GM19467 (cell line): Measurements from ENCODE around the gene STRA6.

ENCODE experiments used
- ATAC-seq: cut with Tn5 transposase; IDR thresholded peaks from one replicate; pipeline ENCODE4 v1.9.1; 2021; ENCODE audit warnings: mild to moderate bottlenecking, moderate library complexity; ENCODE audit not compliant: unreplicated experiment

Gene STRA6

DNA sequence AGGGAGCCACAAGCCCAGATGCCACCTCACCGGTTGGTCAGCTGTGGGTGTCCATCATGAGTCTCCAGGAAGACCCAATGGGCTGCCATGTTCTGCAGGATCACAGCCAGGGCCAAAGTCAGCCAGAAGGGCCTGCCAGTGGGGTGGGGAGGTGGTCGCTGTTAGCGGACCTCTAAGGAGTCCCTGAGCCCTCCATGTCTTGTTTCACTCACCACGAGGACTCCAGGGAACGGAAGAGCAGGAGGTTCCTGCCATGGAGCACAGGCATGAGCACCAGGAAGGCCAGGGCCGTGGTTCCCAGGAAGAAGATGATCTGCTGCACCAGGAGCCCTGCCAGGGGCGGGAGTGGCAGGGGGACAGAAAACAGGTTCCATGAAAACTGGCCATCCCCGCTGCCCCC is 20.5 kb downstream of the STRA6 start:
- no peak for ATAC-seq

DNA sequence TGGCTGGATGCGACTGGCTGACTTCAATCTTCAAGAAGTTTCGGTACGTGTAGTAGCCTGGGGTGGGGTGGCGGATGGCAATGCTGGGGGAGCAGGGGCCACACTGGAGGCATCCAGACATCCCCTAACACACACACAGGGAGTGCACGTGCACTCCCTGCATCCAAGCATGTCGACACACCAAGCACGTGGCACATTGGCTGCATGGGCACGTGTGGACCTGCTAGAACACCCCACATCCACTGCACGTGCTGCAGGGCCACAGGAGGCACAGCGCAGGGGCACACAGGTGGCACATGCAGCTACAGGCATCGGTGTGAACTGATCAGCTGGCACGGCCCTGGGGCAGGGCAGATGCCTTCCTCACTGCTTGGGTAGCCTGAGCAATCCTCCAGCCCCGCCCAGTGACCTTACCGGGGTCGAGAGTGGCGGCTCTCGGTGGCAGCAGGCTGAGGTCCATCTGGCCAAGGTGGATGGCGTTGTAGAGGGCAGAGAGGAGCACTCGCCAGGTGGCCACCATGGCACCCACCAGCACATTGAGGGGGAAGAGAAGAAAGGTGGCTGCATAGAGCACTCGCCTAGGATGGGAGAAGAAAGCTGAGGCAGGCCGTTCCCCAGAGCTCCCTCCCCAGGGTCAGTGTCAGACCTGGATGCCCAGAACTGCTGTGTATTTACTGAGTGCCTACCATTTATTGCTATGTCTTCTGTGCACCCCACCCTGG is 21.5 kb downstream of the STRA6 start:
- no peak for ATAC-seq

DNA sequence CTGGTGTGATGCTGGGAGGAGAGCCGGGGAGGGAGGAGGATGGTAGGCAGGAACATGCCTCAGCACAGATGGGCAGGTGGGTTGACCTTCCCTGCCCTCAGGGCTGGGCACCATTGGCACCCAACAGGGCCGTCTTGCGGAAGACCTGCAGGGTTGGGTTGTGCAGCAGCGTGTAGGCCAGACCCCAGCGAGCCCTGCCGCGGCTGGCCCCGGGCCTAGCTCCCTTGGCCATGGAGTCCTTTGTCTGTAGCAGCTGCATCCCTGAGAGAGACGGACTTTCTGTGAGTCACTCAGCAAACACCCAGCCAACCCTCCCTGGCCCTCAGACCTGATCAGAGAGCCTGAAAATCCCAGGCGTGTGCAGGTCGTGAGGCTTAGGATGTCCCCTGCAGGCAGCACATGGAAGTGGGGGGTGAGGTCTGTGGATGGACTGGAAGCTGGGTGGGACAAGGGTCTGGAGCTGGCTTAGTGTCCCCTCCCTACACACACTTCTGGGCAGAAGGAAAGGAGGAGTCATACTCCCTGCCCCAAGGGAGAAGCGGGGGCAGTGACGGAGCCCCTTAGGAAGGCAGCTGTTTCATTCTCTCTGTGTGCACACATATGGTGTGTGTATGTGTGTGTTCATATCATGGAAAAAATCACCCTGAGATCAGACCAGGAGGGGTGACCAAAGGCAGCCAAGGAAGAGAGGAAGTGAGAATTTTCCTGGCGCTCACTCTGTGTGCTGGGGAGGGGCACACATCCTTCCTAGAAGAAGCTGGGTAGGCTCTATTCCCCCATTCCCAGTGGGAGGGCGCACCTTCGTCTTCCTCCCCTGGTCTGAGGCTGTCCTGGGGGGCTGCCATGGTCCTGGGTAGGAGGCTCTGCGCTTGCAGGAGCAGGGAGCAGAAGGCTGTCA is 22.4 kb downstream of the STRA6 start:
- no peak for ATAC-seq

DNA sequence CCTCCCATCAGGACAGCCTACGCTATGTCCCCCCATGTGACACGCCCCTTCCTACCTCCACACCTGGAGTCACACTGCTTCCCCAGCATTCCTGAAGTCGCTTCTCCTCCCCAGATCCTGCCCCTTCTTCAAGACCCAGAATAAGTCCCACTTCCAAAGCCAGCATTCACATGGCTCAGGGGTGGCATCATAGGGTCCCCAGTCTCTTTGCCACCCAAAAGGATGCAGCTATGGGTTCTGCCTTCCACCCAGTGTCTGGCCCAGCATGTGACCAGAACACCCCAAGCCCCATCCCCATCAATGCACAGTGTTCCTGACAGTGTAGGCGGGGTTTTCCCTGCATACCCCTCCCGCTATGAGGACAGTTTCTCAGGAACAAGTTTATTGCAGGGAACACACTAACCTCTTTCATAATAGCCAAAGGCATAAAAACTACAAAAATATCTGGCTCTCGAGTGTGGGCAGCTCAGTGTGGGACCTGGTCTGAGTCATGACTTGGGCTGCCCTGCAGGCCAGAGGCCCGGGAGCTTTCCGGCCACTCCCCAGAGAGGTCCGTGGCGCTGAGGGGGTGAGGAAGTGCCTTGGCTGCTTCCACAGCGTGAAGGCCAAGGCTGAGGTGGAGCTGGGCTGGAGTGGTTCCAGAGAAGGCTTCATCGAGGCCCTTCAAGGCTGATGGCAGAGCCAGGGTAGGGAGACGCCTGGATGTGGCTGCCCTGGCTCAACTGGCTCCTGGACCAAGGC is 23.3 kb downstream of the STRA6 start:
- ATAC-seq, result no peak

DNA sequence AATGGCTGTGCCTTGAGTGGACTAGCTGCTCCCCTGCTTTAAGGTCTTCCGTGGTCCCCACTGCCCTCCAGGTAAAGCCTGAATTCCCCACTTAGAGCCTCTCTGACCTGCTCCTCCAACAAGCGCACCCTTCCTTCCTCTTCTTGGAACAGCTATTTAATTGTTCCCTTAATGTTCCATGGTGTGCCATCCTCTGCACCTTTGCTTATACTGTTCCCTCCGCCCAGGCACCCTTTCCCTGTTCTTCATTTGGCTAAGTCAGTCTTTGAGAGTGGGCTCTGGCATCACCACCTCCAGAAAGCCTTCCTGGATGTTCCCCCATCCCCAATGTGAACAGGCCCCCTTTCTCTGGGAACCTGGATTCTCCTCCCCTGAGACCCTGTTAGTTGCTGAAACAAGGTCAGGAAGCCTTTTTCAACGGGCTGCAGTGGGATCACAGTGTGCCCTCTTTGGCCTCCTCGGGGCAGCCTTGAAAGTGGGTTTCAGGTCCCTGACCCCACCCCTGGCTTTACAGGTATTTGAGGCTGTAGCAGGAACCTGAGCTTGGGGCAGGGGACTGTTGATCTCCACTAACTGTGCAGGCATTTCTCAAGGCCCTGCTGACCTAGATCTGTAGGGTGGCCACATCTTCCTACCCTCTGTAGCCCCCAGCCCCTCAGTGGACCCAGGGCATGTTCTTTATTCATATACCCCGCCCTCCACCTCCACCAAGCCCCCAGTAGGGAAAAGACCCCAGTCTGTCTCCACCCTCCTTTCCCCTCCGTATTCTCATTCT is 24.1 kb downstream of the STRA6 start:
- no peak for ATAC-seq

DNA sequence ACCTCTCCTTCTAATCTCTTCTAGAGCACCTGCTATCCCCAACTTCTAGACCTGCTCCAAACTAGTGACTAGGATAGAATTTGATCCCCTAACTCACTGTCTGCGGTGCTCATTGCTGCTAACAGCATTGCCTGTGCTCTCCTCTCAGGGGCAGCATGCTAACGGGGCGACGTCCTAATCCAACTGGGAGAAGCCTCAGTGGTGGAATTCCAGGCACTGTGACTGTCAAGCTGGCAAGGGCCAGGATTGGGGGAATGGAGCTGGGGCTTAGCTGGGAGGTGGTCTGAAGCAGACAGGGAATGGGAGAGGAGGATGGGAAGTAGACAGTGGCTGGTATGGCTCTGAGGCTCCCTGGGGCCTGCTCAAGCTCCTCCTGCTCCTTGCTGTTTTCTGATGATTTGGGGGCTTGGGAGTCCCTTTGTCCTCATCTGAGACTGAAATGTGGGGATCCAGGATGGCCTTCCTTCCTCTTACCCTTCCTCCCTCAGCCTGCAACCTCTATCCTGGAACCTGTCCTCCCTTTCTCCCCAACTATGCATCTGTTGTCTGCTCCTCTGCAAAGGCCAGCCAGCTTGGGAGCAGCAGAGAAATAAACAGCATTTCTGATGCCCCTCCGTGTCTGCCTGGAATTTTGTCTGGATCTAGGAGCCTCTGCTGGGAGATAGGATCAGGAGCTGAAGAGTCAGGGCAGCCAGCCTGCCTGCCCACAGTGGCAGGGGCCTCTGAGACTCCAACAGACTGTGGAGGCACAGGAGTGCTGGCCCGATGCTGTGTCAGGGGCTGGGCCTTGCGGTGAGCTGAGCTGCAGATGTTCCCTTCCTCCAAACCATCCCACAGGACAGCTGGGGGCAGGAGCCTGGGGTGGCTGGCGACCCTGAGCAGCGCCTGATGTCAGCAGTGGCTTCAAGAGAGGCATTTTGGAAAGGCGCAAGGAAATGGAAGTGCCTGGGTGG is 26.0 kb downstream of the STRA6 start:
- no peak for ATAC-seq

DNA sequence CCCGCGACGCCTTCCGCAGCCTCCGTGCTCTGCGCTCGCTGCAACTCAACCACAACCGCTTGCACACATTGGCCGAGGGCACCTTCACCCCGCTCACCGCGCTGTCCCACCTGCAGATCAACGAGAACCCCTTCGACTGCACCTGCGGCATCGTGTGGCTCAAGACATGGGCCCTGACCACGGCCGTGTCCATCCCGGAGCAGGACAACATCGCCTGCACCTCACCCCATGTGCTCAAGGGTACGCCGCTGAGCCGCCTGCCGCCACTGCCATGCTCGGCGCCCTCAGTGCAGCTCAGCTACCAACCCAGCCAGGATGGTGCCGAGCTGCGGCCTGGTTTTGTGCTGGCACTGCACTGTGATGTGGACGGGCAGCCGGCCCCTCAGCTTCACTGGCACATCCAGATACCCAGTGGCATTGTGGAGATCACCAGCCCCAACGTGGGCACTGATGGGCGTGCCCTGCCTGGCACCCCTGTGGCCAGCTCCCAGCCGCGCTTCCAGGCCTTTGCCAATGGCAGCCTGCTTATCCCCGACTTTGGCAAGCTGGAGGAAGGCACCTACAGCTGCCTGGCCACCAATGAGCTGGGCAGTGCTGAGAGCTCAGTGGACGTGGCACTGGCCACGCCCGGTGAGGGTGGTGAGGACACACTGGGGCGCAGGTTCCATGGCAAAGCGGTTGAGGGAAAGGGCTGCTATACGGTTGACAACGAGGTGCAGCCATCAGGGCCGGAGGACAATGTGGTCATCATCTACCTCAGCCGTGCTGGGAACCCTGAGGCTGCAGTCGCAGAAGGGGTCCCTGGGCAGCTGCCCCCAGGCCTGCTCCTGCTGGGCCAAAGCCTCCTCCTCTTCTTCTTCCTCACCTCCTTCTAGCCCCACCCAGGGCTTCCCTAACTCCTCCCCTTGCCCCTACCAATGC is 27.1 kb downstream of the STRA6 start:
- no peak for ATAC-seq

DNA sequence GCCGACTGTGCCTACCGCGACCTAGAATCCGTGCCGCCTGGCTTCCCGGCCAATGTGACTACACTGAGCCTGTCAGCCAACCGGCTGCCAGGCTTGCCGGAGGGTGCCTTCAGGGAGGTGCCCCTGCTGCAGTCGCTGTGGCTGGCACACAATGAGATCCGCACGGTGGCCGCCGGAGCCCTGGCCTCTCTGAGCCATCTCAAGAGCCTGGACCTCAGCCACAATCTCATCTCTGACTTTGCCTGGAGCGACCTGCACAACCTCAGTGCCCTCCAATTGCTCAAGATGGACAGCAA is 27.7 kb downstream of the STRA6 start:
- ATAC-seq, result no peak

DNA sequence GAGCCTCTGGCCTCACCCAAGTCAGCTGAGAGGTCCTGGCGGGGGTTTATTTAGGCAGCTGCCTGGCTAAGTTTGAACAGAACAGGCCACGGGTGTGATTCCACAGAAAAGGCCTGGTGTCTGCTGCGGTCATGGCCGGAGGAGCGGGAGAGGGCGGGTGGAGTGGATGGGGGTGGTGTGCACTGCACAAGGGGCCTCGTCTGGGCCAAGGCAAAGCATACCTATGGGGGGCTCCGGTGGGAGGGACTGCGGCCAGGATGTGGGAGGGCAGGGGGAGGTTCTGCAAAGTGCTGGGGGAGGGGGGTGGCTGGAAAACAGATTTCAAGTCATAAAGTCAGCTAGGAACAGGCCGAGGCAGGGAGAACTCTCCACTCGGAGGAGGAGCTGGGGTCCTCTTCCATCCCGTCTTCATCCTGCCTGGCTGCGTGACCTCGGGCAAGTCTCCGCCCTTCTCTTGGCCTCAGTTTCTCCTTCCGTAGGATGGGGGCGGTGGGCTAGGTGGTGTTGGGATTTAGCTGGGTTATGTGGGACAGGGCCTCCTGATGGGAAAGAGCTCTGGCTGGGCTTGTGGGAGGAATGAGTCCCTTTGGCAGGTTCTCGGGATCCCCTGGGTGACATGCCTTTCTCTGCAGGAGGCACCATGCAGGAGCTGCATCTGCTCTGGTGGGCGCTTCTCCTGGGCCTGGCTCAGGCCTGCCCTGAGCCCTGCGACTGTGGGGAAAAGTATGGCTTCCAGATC is 28.2 kb downstream of the STRA6 start:
- ATAC-seq, result no peak

DNA sequence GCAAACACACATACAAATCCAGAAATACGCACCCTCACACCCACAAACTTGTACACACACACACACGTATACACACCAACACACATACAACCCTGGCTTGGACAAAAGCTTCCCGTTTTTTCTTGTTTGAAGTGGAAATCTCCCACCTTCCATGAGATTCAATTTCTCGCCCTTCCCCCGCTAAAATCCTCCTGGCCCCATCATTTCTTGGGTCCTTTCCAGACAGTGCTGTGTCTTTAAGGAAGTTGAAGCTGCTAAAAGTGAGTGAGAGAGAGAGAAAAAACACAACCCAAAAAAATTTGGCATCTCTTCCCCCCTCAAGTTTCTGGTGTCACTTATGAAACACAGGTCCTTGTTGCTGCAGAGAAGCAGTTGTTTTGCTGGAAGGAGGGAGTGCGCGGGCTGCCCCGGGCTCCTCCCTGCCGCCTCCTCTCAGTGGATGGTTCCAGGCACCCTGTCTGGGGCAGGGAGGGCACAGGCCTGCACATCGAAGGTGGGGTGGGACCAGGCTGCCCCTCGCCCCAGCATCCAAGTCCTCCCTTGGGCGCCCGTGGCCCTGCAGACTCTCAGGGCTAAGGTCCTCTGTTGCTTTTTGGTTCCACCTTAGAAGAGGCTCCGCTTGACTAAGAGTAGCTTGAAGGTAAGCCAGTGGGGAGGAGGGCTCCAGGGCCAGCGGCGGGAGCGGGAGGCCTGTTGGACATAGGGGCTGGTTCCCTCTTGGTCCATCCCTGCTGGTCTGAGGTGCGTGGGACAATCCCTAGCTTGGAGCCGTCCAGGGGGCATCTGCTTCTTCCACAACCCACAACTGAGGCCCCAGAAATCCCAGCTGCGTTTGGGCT is 29.0 kb downstream of the STRA6 start, which contains the start of gene ISLR:
TSS of gene ISLR (plus strand) at position 331 of the 839 bp plus-strand sequence. CDS start 1,149 bp downstream, outside the sequence.
- no peak for ATAC-seq

DNA sequence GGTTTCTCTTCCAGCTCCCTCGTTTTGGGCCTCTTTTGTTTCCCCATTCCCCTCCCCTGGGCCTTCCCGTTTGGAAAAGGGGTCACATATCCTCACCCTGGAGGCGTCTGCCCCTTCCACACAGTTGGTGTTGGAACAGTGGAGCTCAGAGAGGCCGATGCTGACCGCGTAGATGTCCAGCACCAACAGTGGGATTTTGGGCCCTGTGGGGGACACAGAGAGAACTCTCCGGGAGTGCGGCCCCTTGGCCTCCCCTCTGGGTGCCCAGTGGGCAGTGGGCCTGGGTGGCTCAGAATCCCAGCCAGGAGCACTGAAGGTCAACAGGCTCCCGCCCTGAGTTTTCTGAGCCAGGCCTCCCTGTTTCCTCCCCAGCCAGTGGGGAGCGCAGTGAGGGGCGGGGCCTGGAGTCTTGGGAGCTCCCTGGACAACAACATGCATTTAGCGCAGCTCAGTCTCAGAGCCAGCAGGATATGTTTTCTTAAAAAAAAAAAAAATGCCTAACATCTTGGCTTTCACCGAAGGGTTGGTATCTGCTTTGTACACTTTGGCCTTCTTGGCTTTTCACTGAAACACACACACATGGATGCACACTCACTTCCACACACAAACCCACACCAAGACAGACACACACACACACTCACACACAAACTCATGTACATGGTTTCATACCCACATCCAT is 29.7 kb downstream of the STRA6 start:
- ATAC-seq, result no peak

DNA sequence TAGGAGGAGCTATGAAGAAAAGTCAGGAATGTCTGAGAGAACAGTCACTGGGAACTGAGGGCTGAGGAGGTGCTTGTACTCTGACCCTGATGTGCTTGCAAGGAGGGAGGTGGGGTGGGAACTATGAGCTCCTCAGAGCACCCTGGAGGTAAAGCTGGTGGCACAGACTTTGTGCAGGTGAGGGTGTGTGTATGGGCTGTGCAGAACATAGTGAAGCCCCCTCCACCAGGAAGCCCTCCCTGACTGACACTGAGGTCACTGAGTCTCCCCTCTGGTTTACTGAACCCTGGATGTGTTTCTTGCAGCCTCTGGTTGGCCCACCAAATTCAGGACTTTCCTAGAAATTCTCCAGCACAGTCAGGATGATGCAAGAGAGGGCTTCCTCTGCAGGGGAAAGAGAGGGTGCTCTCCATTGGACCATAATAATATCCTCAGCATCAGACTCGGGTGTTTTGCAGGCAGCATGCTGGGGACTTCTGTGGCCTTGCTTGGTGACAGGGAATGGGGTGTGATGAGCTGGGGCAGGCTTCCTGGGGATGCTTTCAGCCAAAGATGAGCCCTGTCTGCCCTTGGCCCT is 30.5 kb downstream of the STRA6 start:
- no peak for ATAC-seq

DNA sequence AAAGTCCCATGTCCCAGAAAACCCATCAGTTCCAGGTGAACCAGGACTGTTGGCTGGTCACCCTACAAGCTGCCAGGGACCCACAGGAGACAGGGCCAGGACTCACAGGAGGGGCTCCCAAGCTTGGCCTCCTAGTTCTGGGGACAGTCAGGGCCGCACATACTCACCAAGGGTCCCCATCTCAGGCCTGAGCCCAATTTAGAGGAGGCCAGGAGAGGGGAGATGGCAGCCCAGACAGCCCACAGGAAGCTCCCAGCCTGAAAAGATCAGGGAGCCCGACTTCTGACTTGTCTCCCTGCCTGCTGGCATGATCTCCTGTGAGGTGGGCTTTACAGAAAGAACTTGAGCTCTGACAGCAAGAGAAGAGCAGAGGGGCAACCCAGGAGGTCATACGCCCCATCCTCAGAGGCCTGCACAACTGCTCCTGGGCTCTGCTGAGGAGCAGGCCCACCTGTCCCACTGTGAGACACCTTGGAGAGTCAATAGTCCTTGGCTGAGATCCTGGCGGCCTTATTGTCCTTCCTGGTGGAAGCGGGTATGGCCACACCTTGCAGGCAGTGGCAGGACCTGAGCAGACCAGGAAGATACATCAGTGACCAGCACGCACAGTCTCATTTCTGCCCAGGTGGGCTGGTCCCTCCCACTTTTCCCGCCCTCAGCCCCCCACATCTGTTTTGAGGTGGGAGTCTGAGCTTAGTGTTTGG is 31.6 kb downstream of the STRA6 start:
- no peak for ATAC-seq

DNA sequence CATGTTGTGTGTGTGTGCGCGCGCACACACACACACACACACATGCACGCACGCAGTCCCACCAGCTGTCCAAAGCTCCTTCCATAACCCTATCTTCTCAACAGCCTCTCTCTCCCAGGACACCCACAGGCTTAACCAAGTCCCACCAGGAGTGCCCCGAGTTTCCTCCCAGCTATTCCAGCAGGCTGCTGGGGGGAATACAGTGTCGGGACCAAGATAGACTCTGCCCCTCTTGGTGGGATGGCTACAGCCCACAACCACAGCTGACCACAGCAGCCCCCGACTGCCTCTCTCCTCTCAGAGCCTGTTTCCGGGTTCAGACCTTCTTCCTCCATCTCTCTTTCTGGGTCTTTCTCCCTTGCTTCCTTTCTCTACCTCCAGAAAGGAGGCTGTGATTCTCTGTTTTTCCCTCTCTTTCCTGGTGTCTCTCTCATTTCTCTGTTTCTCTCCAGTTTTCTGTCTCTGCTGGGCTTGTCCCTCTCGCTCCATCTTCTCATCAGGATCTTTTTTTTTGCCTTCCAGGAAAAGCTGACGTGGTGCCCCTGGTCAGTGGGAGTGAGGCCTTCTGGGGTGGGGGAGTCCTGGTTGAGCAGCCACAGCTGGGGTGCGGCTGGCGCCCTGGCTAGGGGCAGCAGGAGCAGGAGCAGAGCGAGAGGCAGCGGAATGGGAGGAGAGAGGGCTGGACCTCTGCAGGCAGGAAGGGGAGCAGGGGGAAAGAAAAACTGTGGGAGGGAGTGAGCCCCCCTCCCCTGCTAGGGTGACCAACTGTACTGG is 32.3 kb downstream of the STRA6 start:
- no peak for ATAC-seq

DNA sequence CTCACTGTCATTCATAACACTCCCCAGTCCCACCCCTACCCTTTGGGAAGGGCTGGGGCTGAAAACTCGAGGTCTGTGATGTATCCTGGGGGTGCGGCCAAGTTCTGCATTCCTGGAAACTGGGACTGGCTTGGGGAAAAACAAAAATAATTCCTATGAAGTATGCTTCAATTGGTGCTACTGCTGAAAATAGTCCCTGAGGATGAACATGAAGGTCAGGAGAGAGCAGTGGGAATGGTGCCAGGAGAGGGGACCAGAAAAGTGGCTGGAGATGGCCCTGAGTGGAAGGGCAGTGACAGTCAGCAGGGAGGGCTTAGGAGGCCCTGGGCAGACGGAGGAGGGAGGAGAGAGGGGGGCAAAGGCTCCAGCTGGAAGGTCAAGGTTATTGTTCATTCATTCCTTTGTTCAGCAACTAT is 33.9 kb downstream of the STRA6 start:
- no peak for ATAC-seq
